ENCODE measurements around the gene IGF2R.

The IGF2R gene

DNA sequence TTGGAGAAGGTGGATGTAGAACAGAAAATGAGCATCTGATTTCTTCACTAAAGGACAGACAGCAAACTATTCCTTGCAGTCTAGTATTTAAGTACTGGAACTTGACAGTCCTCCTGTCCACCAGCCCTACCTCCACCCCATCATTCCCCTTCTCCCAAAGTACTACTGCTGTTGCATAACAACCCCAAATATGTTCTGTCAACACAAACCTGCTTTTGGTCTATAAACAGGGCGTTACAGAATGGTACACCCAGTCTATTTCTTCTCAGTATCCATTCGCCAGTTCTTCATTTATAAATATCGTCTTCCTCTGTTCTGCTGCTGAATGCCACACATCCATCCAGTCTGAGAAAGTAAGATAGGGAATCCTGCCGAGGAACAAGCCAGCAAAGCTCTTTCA is 125.1 kb downstream of the IGF2R start:
- H3K4me3 ChIP-seq (ENCODE audit: low read length) = no peak overlapping the region
- H3K36me3 ChIP-seq (ENCODE audit: control insufficient read depth, insufficient read depth, low read length, severe bottlenecking) = peaks cover 93% of the 10 kb centered on the region
- no peak for DNase-seq (ENCODE audit: low read depth)
- H3K27me3 ChIP-seq (replicated peaks; ENCODE audit: control insufficient read depth, insufficient read depth, low read length) = no peaks in the 10 kb centered on the region
- H3K9ac ChIP-seq (ENCODE audit: low read length) = no peak overlapping the region
- H3K9me3 ChIP-seq (ENCODE audit: control insufficient read depth, low read length) = no peaks in the 10 kb centered on the region
- H3K4me1 ChIP-seq (ENCODE audit: control insufficient read depth, insufficient read depth, low read length) = peaks cover 4% of the 10 kb centered on the region

DNA sequence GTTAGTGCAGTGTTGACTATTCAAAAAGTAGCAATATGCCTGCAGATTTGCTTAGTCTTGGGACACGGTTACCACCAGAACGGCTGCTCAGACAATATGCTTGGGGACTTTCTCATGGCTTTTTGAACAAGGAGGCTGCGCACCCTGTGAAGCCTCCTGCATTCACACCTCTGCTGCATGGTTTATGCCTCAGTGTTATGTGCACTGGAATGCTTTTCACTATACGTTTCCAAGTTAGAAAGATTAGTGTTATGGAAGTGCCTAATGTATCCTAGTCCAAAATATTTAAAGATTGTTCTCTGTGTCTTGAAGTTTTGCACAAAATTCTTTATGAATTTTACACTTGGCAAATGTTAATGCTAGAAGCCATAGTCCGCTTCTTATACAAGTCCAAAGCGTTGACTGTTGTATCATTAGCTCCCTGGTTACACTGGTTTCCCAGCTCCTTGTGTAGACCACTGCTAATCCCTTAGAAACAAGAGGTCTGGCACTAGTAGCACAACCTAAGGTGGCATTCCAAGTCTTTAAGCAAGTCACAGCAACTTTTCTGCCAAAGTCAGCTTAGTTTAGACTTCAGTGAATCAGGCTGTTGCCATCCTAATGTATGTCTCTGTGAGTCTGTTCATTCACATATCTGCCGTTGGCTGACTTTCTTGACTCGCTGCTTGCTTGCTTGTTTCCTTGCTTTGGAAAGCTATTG is 126.4 kb downstream of the IGF2R start:
- Histone ChIP-seq H3K27me3 (replicated peaks; ENCODE audit: control insufficient read depth, insufficient read depth, low read length) (no peaks in the 10 kb centered on the region), H3K9ac (ENCODE audit: low read length) (no peak overlapping the region), H3K36me3 (ENCODE audit: control insufficient read depth, insufficient read depth, low read length, severe bottlenecking) (peaks cover 82% of the 10 kb centered on the region), H3K4me1 (ENCODE audit: control insufficient read depth, insufficient read depth, low read length) (no peaks in the 10 kb centered on the region), H3K4me3 (ENCODE audit: low read length) (no peak overlapping the region), H3K9me3 (ENCODE audit: control insufficient read depth, low read length) (no peaks in the 10 kb centered on the region)
- no peak for DNase-seq (ENCODE audit: low read depth)

DNA sequence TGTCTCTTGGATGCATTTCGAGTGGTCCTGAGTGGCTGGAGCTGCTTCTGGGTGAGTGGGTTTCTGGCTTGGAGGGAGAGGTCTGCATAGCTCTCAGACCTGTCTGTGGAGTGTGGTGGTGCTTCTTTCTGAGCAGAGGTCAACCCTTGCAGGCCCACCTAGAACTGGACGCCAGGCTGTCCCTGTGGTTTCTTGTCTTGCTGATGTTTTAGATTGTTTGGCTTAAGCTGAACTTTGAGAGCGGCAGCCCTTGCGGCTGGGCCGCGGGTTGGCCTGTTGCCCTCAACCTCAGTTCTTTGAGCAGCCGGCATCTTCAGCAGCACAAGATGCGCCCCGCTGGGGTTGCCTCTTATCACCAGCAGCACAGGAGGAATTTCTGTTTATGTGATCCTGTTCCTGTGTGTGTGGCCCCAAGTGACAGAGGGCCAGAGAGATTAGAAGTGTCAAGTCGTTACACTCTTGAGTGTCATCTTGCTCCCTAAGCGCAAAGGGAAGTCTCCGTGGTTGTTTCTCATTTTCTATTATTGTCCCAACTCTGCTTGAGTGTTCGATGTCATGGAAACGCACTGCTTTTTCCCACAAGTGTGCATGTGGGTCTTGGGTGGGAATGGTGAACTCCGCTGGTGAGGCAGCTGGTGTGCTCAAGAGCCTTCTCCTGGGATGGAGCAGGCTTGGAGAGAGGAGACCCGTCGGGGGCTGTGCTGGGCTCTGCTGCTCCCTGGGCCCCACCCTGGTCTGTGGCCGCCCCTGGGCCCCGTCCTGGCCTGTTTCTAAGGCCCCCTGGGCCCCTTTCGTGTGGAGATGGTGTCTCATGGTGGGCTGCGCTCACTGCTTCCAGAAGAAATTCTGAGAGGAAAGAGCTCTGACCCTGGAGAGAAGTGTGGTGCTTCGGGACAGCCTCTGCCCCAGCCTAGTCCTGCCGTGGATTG is 132.7 kb downstream of the IGF2R start:
- Histone ChIP-seq H3K9ac (ENCODE audit: low read length) (no peak overlapping the region), H3K27me3 (replicated peaks; ENCODE audit: control insufficient read depth, insufficient read depth, low read length) (no peaks in the 10 kb centered on the region), H3K4me1 (ENCODE audit: control insufficient read depth, insufficient read depth, low read length) (no peaks in the 10 kb centered on the region), H3K36me3 (ENCODE audit: control insufficient read depth, insufficient read depth, low read length, severe bottlenecking) (peaks cover 68% of the 10 kb centered on the region), H3K4me3 (ENCODE audit: low read length) (no peak overlapping the region), H3K9me3 (ENCODE audit: control insufficient read depth, low read length) (no peaks in the 10 kb centered on the region)
- no peak for DNase-seq (ENCODE audit: low read depth)

DNA sequence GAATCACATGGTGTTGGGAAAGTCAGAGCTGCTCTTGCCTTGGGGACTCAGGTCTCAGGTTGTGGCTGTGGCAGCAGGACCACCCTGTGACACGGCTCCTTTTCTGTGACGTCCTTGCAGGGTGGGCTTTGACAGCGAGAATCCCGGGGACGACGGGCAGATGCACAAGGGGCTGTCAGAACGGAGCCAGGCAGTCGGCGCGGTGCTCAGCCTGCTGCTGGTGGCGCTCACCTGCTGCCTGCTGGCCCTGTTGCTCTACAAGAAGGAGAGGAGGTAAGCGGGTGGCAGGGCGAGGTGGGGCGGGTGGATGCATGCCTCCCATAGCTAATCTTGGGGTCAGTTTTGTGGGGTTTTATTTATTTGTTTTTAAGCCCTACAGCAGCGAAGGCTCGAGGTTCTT is 133.5 kb downstream of the IGF2R start:
- peaks cover 62% of the 10 kb centered on the region for H3K36me3 ChIP-seq (ENCODE audit: control insufficient read depth, insufficient read depth, low read length, severe bottlenecking)
- DNase-seq (ENCODE audit: low read depth) = no peak

DNA sequence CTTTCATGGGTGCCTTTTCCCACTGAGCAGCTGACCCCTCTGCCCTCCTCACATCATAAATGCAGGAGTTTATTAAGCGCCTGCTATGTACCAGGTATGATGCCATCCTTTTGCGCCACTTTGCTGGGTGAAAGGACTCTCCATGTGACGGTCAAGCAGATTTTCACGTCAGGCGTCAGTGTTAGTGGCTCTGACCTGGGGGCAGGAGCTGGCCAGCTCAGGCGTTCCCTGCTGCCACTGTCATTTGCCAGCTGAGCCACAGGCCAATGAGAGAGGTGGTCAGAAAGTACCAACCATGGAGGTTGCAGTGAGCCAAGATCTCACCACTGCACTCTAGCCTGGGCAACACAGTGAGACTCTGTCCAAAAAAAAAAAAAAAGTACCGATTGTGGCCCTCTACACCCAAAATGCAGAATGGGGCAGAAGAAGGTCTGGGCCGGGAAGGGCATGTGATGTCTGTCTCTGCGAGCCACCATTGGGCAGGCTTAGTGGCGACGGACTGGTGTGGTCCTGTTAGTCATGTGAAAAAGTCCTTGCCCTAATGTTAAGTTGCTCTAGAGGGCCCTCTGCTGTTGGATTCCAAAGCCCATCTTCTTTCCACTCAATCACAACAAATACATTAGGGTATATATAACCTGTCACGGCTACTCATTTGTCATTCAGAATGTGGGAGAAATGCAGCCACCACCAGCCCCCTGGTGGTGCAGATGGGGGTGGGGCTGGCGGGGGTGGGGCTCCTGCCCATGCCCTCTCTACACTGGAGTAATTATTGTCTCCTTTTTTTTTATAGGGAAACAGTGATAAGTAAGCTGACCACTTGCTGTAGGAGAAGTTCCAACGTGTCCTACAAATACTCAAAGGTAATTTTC is 134.3 kb downstream of the IGF2R start:
- Histone ChIP-seq H3K27me3 (replicated peaks; ENCODE audit: control insufficient read depth, insufficient read depth, low read length) (no peaks in the 10 kb centered on the region), H3K36me3 (ENCODE audit: control insufficient read depth, insufficient read depth, low read length, severe bottlenecking) (peaks cover 62% of the 10 kb centered on the region), H3K9me3 (ENCODE audit: control insufficient read depth, low read length) (no peaks in the 10 kb centered on the region), H3K4me1 (ENCODE audit: control insufficient read depth, insufficient read depth, low read length) (no peaks in the 10 kb centered on the region), H3K9ac (ENCODE audit: low read length) (no peak overlapping the region), H3K4me3 (ENCODE audit: low read length) (no peak overlapping the region)
- DNase-seq (ENCODE audit: low read depth) = peak; percentile 17

More for the DNA sequence above, 133.5 kb downstream of the IGF2R start:
- H3K4me1 ChIP-seq (ENCODE audit: control insufficient read depth, insufficient read depth, low read length) = no peaks in the 10 kb centered on the region
- no peak overlapping the region for H3K9ac ChIP-seq (ENCODE audit: low read length)
- H3K9me3 ChIP-seq (ENCODE audit: control insufficient read depth, low read length) = no peaks in the 10 kb centered on the region
- no peak overlapping the region for H3K4me3 ChIP-seq (ENCODE audit: low read length)
- H3K27me3 ChIP-seq (replicated peaks; ENCODE audit: control insufficient read depth, insufficient read depth, low read length) = no peaks in the 10 kb centered on the region

DNA sequence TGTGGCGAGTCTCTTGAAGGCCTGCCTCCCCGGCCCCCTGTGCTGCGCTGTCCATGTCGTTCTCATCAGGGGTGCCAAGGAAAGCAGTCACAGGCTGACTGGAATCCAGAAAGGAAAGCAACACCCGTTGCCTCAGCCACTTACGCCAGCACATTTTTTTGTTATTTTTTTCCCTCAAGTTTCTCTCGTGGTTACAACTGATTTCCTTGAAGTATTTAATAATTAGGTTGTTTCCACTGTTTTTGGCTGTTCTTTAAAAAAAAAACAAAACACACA is 134.9 kb downstream of the IGF2R start:
- Histone ChIP-seq H3K4me3 (ENCODE audit: low read length) (no peak overlapping the region), H3K36me3 (ENCODE audit: control insufficient read depth, insufficient read depth, low read length, severe bottlenecking) (peaks cover 59% of the 10 kb centered on the region), H3K4me1 (ENCODE audit: control insufficient read depth, insufficient read depth, low read length) (no peaks in the 10 kb centered on the region), H3K9me3 (ENCODE audit: control insufficient read depth, low read length) (no peaks in the 10 kb centered on the region), H3K9ac (ENCODE audit: low read length) (no peak overlapping the region), H3K27me3 (replicated peaks; ENCODE audit: control insufficient read depth, insufficient read depth, low read length) (no peaks in the 10 kb centered on the region)
- no peak for DNase-seq (ENCODE audit: low read depth)

DNA sequence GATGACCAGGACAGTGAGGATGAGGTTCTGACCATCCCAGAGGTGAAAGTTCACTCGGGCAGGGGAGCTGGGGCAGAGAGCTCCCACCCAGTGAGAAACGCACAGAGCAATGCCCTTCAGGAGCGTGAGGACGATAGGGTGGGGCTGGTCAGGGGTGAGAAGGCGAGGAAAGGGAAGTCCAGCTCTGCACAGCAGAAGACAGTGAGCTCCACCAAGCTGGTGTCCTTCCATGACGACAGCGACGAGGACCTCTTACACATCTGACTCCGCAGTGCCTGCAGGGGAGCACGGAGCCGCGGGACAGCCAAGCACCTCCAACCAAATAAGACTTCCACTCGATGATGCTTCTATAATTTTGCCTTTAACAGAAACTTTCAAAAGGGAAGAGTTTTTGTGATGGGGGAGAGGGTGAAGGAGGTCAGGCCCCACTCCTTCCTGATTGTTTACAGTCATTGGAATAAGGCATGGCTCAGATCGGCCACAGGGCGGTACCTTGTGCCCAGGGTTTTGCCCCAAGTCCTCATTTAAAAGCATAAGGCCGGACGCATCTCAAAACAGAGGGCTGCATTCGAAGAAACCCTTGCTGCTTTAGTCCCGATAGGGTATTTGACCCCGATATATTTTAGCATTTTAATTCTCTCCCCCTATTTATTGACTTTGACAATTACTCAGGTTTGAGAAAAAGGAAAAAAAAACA is 136.1 kb downstream of the IGF2R start:
- Histone ChIP-seq H3K36me3 (ENCODE audit: control insufficient read depth, insufficient read depth, low read length, severe bottlenecking) (peaks cover 66% of the 10 kb centered on the region), H3K4me3 (ENCODE audit: low read length) (no peak overlapping the region), H3K4me1 (ENCODE audit: control insufficient read depth, insufficient read depth, low read length) (no peaks in the 10 kb centered on the region), H3K27me3 (replicated peaks; ENCODE audit: control insufficient read depth, insufficient read depth, low read length) (no peaks in the 10 kb centered on the region), H3K9ac (ENCODE audit: low read length) (no peak overlapping the region), H3K9me3 (ENCODE audit: control insufficient read depth, low read length) (no peaks in the 10 kb centered on the region)
- DNase-seq (ENCODE audit: low read depth) = no peak

DNA sequence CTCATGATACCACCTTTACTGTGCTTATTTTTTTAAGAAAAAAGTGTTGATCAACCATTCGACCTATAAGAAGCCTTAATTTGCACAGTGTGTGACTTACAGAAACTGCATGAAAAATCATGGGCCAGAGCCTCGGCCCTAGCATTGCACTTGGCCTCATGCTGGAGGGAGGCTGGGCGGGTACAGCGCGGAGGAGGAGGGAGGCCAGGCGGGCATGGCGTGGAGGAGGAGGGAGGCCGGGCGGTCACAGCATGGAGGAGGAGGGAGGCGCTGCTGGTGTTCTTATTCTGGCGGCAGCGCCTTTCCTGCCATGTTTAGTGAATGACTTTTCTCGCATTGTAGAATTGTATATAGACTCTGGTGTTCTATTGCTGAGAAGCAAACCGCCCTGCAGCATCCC is 137.1 kb downstream of the IGF2R start:
- no peak overlapping the region for H3K4me3 ChIP-seq (ENCODE audit: low read length)
- no peaks in the 10 kb centered on the region for H3K4me1 ChIP-seq (ENCODE audit: control insufficient read depth, insufficient read depth, low read length)
- H3K9me3 ChIP-seq (ENCODE audit: control insufficient read depth, low read length) = no peaks in the 10 kb centered on the region
- H3K36me3 ChIP-seq (ENCODE audit: control insufficient read depth, insufficient read depth, low read length, severe bottlenecking) = peaks cover 73% of the 10 kb centered on the region
- H3K9ac ChIP-seq (ENCODE audit: low read length) = no peak overlapping the region
- no peak for DNase-seq (ENCODE audit: low read depth)
- no peaks in the 10 kb centered on the region for H3K27me3 ChIP-seq (replicated peaks; ENCODE audit: control insufficient read depth, insufficient read depth, low read length)

DNA sequence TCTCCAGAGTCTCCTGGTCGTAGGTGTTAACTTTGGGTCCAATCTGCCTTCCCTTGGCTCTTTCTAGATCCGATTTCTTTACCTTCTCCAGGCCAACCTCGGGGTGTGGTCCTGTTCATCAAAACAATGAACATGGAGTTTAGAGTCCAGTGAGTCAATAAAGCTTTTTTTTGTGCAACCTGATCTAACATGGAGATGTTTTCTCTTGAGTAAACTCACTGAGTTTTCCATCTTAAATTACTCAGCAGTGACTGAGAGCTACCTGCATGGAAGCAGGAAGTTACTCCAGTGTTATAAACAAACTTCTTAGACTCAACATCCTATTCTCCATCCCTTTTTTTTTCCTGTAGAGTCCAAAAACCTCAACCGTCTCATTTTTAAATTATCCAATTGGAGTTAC is 137.8 kb downstream of the IGF2R start:
- DNase-seq (ENCODE audit: low read depth) = no peak
- peaks cover 73% of the 10 kb centered on the region for H3K36me3 ChIP-seq (ENCODE audit: control insufficient read depth, insufficient read depth, low read length, severe bottlenecking)
- no peak overlapping the region for H3K9ac ChIP-seq (ENCODE audit: low read length)
- H3K4me1 ChIP-seq (ENCODE audit: control insufficient read depth, insufficient read depth, low read length) = no peaks in the 10 kb centered on the region
- H3K4me3 ChIP-seq (ENCODE audit: low read length) = no peak overlapping the region
- no peaks in the 10 kb centered on the region for H3K27me3 ChIP-seq (replicated peaks; ENCODE audit: control insufficient read depth, insufficient read depth, low read length)
- no peaks in the 10 kb centered on the region for H3K9me3 ChIP-seq (ENCODE audit: control insufficient read depth, low read length)

DNA sequence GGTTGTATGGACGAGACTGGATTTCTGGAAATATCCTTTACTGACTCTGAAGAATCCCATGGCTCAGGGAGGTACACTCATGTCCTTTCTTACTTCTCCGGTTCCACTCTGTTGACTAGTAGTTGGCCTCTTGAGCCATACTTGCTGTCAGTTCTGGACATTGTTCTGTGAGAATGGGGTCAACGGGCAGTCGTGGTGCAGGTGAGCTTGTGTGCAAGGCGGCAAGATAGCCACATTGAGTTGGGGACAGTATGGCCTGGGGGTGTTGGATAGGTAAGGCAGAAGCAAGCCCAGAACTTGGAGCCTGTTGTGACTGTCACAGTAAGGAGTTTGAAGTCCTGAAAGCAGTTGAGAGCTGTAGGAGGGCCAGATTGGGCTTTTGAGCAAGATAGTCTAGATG is 139.2 kb downstream of the IGF2R start:
- no peaks in the 10 kb centered on the region for H3K4me1 ChIP-seq (ENCODE audit: control insufficient read depth, insufficient read depth, low read length)
- DNase-seq (ENCODE audit: low read depth) = no peak
- H3K27me3 ChIP-seq (replicated peaks; ENCODE audit: control insufficient read depth, insufficient read depth, low read length) = no peaks in the 10 kb centered on the region
- no peak overlapping the region for H3K4me3 ChIP-seq (ENCODE audit: low read length)
- no peak overlapping the region for H3K9ac ChIP-seq (ENCODE audit: low read length)
- no peaks in the 10 kb centered on the region for H3K9me3 ChIP-seq (ENCODE audit: control insufficient read depth, low read length)
- H3K36me3 ChIP-seq (ENCODE audit: control insufficient read depth, insufficient read depth, low read length, severe bottlenecking) = peaks cover 69% of the 10 kb centered on the region

All from adipocyte (in vitro differentiated cells).